ENCODE data around the gene UNC13D. TPM values are rescaled to one million over a fixed set of nuclear protein-coding genes. Genes with fewer than 3 reads are reported as not detected.

The UNC13D gene
- total RNA-seq, 4 donors from 2014 or later = 10.5 to 53.1 (median 22.6) TPM

DNA sequence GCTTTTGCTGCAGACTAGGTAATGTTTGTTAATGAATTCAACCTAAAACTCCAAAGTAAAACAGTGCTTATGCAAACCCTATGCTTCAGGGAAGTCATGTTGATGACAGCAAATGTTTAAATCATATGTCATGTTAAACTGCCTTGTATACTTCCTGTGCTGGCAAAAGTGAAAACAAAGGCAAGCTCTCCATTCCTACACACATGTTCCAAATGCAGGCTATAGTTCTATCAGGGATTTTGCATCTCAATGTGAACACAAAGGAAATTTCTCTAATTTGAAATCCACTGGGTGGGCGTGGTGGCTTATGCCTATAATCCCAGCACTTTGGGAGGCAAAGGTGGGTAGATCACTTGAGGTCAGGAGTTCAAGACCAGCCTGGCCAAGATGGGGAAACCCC lies 40.3 kb downstream of the UNC13D start:
- WGBS, 2 donors = 85 to 100% methylated on average over 1 of the region's 1 CpG
- Histone ChIP-seq H3K4me3 (no peak overlapping the region), H3K27ac (no peak overlapping the region), H3K36me3 (peaks cover 0 to 23% (median 10%) of the 10 kb centered on the region in 3 donors), H3K27me3 (no peaks in the 10 kb centered on the region), H3K4me1 (peaks cover 0 to 22% (median 2%) of the 10 kb centered on the region in 4 donors), H3K9me3 (no peaks in the 10 kb centered on the region)
- no peak for TF ChIP-seq POLR2A (IDR thresholded peaks at IDR 0.05)
- TF ChIP-seq, protein P1, sequence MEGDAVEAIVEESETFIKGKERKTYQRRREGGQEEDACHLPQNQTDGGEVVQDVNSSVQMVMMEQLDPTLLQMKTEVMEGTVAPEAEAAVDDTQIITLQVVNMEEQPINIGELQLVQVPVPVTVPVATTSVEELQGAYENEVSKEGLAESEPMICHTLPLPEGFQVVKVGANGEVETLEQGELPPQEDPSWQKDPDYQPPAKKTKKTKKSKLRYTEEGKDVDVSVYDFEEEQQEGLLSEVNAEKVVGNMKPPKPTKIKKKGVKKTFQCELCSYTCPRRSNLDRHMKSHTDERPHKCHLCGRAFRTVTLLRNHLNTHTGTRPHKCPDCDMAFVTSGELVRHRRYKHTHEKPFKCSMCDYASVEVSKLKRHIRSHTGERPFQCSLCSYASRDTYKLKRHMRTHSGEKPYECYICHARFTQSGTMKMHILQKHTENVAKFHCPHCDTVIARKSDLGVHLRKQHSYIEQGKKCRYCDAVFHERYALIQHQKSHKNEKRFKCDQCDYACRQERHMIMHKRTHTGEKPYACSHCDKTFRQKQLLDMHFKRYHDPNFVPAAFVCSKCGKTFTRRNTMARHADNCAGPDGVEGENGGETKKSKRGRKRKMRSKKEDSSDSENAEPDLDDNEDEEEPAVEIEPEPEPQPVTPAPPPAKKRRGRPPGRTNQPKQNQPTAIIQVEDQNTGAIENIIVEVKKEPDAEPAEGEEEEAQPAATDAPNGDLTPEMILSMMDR (IDR thresholded peaks at IDR 0.05) = no peak
- no peak for DNase-seq (ENCODE audit: low spot score in 2 of 2)

DNA sequence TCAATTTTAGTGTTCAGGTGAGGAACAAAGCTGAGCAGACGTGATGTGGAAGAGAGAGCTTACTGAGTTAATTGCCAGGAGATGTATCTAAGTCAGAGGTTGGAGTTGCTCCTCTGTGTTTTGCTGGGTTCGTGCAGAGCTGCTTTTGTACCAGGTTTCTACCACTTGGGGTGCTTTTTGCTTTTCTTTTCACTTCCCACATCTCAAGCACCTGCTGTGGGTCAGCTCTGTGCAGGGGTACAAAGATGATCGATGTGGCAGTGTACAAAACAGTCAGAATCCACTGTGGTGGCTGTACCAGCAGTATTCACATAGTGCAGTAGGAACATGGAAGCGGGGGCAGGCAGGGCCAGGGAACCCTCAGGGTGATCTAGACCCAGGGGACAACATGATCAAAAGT lies 44.8 kb downstream of the UNC13D start:
- no peak overlapping the region for H3K27ac ChIP-seq
- H3K4me1 ChIP-seq = no peaks in the 10 kb centered on the region
- no peak for DNase-seq (ENCODE audit: low spot score in 2 of 2)
- H3K36me3 ChIP-seq = peaks cover 0 to 38% (median 17%) of the 10 kb centered on the region in 3 donors
- no peak overlapping the region for H3K4me3 ChIP-seq
- TF ChIP-seq EP300 (IDR thresholded peaks at IDR 0.05) (no peak), POLR2A (IDR thresholded peaks at IDR 0.05) (no peak)
- TF ChIP-seq, protein P1 (IDR thresholded peaks at IDR 0.05) = no peak
- whole genome bisulfite sequencing, 2 donors = 83% methylated on average over 4 of the region's 4 CpGs
- no peaks in the 10 kb centered on the region for H3K27me3 ChIP-seq
- no peaks in the 10 kb centered on the region for H3K9me3 ChIP-seq

DNA sequence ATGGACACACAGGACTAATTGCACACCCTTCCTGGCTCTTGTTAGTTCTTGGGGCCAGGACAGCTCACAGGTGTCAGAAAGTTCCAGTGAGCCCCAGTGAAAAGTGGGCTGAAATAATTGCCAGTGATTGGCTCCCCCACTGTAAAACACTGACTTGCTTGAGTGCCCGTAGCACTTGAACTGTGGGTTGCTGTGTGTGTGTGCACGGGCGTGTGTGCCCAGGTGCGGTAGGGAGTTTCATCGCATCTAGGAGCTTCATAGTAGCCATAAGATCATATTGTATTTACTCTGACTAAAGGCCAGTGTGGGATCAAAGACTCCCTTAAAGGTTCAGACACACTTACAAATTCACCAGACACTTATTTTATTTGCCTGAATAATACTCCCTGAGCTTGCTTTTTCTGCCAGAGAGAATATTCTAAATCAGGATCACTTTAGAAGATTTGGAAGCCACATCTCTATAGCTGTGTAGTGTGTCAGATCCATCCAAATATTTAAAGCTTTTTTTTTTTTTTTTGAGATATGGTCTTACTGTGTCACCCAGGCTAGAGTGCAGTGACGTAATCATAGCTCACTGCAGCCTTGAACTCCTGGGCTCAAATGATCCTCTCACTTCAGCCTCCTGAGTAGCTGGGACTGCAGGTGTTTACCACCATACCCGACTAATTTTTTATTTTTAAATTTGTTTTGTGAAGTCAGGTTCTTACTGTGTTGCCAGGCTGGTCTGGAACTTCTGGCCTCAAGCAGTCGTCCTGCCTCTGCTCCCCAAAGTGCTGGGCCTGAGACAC lies 48.2 kb downstream of the UNC13D start:
- TF ChIP-seq, protein P1 (IDR thresholded peaks at IDR 0.05) = no peak
- no peak for TF ChIP-seq POLR2A (IDR thresholded peaks at IDR 0.05)
- no peak for TF ChIP-seq EP300 (IDR thresholded peaks at IDR 0.05)
- no peak overlapping the region for H3K27ac ChIP-seq
- H3K36me3 ChIP-seq = peaks cover 0 to 55% (median 17%) of the 10 kb centered on the region in 3 donors
- H3K4me3 ChIP-seq = no peak overlapping the region
- peaks cover 0 to 15% (median 0%) of the 10 kb centered on the region in 4 donors for H3K4me1 ChIP-seq
- no peaks in the 10 kb centered on the region for H3K27me3 ChIP-seq
- 85 to 88% methylated on average over 8 of the region's 8 CpGs for WGBS, 2 donors
- H3K9me3 ChIP-seq = no peaks in the 10 kb centered on the region
- no peak for DNase-seq (ENCODE audit: low spot score in 2 of 2)

DNA sequence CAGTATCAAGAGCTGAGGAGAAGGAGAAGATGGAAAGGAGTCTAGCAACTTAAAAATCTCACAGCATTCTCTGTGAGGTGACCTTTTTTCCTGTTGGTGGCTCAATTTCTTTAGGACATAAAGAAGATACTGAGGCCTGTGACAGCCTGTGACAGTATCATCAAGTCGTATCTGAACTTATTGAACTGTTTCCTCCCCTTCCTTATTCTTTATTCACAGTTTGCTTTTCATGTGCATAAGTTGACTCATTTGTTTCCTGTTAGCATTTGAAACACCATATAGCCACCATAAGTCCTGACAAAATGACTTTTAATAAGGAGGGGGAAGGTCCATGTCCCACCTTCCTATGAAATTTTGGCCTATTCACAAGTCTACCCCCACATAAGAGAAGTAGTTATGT lies 50.7 kb downstream of the UNC13D start:
- Histone ChIP-seq H3K4me1 (peaks cover 0 to 36% (median 4%) of the 10 kb centered on the region in 4 donors), H3K36me3 (peaks cover 0 to 31% (median 4%) of the 10 kb centered on the region in 3 donors), H3K4me3 (no peak overlapping the region), H3K9me3 (no peaks in the 10 kb centered on the region), H3K27me3 (no peaks in the 10 kb centered on the region), H3K27ac (no peak overlapping the region)
- no peak for TF ChIP-seq POLR2A (IDR thresholded peaks at IDR 0.05)
- TF ChIP-seq, protein P1 (IDR thresholded peaks at IDR 0.05) = no peak
- no peak for TF ChIP-seq EP300 (IDR thresholded peaks at IDR 0.05)
- WGBS, 2 donors = 51 to 56% methylated on average over 1 of the region's 1 CpG
- DNase-seq (ENCODE audit: low spot score in 2 of 2) = no peak

DNA sequence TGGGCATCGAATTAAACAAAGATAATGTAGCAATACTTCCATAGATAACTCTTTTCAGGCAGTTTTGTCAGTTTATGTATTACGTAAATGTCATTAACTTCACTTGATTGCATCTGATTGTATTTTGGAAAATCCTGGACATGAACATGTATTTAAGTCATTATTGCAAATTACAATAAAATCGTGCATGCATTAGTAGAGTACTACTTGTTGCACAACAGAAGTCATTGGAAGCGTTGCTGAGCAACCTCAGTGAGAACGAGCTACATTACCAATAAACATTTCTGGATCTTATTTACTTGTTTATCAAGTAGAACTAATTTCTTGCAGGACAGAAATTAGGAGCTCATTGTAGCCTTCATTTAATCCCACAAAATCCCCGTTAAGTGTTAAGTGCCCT lies 53.0 kb downstream of the UNC13D start:
- TF ChIP-seq EP300 (IDR thresholded peaks at IDR 0.05) = no peak
- TF ChIP-seq POLR2A (IDR thresholded peaks at IDR 0.05) = no peak
- TF ChIP-seq, protein P1 (IDR thresholded peaks at IDR 0.05) = no peak
- DNase-seq (ENCODE audit: low spot score in 2 of 2) = no peak
- H3K27me3 ChIP-seq = no peaks in the 10 kb centered on the region
- H3K4me1 ChIP-seq = peaks cover 0 to 58% (median 21%) of the 10 kb centered on the region in 4 donors
- 86% methylated on average over 6 of the region's 6 CpGs for WGBS, 2 donors
- H3K9me3 ChIP-seq = no peaks in the 10 kb centered on the region
- no peak overlapping the region for H3K27ac ChIP-seq
- no peak overlapping the region for H3K4me3 ChIP-seq
- peaks cover 0 to 20% (median 0%) of the 10 kb centered on the region in 3 donors for H3K36me3 ChIP-seq
